Adrenal gland (tissue), 5 donors: ENCODE measurements around the gene GPR35.

ENCODE experiments used
- CTCF ChIP-seq, 6 experiments: fragments of 450-650 bp in 4 of 6; fragments of 200-600 bp in 2 of 6; sonication (generic) in 1 of 6; IDR thresholded peaks; 1 replicate in 5 of 6; 2 replicates in 1 of 6; pipeline versions ENCODE4 v1.5.1 to v1.8.0; 2016 to 2021; ENCODE audit warnings: antibody characterized with exemption in 6 of 6, mild to moderate bottlenecking in 2 of 6, moderate library complexity in 1 of 6
- POLR2A ChIP-seq, 2 donors: fragments of 450-650 bp; IDR thresholded peaks; one replicate each; pipeline ENCODE4 v1.6.1; 2017; ENCODE audit warnings: antibody characterized with exemption in 2 of 2, mild to moderate bottlenecking in 2 of 2, moderate library complexity in 1 of 2
- donor health status: DM: no; HTN: no; CAD: no.

- no peak for TF ChIP-seq CTCF (IDR thresholded peaks at IDR 0.05)
- TF ChIP-seq POLR2A (IDR thresholded peaks at IDR 0.05): no peak
Observed at GRCh38 chr2:240663546-240664190, 38.4 kb downstream of the GPR35 start.
